Melanocyte of skin (primary cell): ENCODE data around the gene CX3CL1. TPM values are rescaled to one million over a fixed set of nuclear protein-coding genes. Genes with fewer than 3 reads are reported as not detected.

Experiments
- small RNA-seq, 2 donors: library from RNA; depleted of rRNA; stranded (forward); fragments of <200 nt; gene quantifications; one replicate each; pipeline ENCODE3, GENCODE V24; 2012
- total RNA-seq, 2 donors: library from RNA; depleted of rRNA; stranded (reverse); fragments of >200 nt; gene quantifications; 2 replicates each; pipeline ENCODE4 v1.2.3, GENCODE V29; 2012

CX3CL1 gene
- 1 to 10 TPM; 1.0 to 3.3 TPM for total RNA-seq

DNA sequence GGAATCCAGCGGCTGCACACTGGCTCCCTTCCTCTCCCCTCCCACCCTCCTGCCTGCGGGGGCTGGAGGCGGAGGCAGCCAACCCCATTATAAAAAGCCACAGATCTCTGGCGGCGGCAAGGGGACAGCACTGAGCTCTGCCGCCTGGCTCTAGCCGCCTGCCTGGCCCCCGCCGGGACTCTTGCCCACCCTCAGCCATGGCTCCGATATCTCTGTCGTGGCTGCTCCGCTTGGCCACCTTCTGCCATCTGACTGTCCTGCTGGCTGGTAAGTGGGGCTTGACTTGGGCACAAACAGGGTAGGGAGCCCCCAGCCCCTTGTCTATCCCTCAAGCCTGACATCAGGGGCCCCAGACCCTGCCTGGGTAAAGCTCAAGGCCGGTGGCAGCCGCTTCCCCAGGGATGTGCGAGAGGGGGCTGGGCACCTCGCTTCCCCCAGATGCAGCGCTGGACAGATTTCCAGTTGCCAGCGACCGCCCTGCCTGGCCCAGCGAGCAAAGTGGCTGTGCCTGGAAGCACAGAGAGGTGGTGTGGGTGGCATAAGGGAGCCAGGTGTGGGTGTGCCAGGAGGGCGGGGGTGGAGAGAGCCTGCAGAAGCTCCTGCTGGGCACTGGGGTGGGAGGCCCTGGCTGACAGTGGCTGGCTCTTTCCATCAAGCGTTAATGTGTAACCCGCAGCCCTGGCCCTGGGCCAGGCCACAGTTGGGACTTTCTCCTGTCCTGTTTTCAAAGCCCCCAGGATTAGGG is at the start of gene CX3CL1:
Gene CX3CL1 (plus strand): TSS at position 119 of the 745 bp plus-strand sequence. CDS start 79 bp downstream, at position 198.

DNA sequence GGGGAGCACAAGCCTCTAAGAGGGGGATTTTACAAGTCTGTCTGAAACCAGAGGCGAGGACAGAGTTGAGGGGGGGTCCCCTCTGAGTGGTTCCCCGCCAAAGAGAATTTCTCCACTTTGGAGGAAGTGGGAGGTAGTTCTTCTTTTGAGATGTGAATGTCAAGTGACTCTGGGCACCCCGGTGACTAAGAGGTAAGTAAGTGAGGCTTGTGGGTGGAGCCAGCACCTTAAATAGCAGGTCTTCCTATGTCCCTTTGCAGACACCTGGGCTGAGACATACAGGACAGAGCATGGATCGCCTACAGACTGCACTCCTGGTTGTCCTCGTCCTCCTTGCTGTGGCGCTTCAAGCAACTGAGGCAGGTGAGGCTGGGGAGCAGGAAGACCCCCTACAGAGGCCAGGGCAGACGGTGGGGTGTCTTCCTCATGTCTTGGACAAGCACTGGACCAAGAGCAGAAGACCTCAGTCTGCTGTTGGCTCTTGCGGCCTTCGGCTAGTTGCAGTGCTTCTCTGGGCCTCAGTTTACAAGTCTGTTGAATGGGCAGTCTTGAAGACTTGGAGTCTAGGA is 13.7 kb upstream of the CX3CL1 start, which contains the start of gene CCL22:
Gene CCL22 (plus strand): TSS at position 257 of the 569 bp plus-strand sequence. CDS start 34 bp downstream, at position 291.

DNA sequence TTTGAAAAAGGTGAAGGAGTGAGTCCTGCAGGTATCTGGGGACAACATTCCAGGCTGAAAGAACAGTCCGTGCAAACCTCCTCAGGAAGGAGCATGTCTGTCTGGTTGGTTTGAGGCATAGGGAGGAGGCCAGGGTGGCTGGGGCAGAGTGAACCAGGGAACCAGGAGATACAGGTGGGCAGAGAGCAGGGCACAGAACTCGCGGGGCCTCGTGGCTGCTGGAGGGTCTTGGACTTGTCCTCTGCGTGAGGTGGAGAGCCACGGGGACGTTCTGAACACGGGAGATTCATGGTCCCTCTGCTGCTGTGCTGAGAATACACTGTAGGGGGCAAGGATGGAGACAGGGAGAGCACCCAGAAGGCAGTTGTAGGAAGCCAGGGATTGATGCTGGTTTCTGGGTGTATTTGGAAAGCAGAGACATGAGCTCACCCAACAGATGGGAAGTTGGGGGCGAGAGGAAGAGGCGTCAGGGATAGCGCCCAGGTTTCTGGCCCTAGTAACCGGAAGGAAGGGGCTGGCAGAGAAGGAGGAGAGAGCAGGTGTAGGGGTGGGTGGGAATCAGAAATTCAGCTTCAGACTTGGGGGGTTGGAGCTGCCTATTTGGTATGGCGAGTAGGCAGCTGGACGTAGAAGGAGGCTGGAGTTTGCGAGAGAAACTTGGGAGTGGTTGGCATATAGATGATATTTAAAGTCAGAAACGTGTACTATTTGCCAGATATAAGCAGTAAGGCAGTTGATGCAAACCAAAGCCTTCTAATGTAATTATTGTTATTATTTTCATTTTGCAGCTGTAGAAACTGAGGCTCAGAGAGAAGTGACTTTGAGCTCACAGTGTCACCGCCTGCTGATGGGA is 31.9 kb downstream of the CX3CL1 start, which contains the start of gene CCL17:
Gene CCL17 (plus strand): TSS at position 803 of the 853 bp plus-strand sequence. CDS start 9,166 bp downstream, outside the sequence.

Small RNA genes within 50 kb of the gene (small RNA-seq; reads per million reads assigned to genes)
- gene AC108081.1 = 0 reads per million in 2 donors

Other genes with a start within 250 kb of the CX3CL1 start
- 10 to 100 TPM; 56.1 to 82.6 TPM for gene PSME3IP1, start 186.5 kb upstream of the CX3CL1 start, total RNA-seq
- 10 to 100 TPM; 18.2 to 25.6 TPM for gene RSPRY1, start 186.2 kb upstream of the CX3CL1 start, total RNA-seq
- 10 to 100 TPM; 67.4 to 69.3 TPM for gene ARL2BP, start 127.2 kb upstream of the CX3CL1 start, total RNA-seq
- under 1 TPM; 0.69 to 1.00 TPM for gene PLLP, start 87.8 kb upstream of the CX3CL1 start, total RNA-seq
- not detected for gene CCL22, start 13.7 kb upstream of the CX3CL1 start, total RNA-seq
- gene CCL17, start 32.3 kb downstream of the CX3CL1 start, total RNA-seq = under 1 TPM in 1 of 2 donors, not detected in 1; 0.33 TPM
- 100 to 1,000 TPM in 1 of 2 donors, 10 to 100 TPM in 1; 95.0 to 103 TPM for gene CIAPIN1, start 74.9 kb downstream of the CX3CL1 start, total RNA-seq
- gene COQ9, start 75.0 kb downstream of the CX3CL1 start, total RNA-seq = 10 to 100 TPM; 63.3 to 67.3 TPM
- gene POLR2C, start 90.2 kb downstream of the CX3CL1 start, total RNA-seq = 100 to 1,000 TPM; 102 to 146 TPM
- gene DOK4, start 114.0 kb downstream of the CX3CL1 start, total RNA-seq = 1 to 10 TPM; 5.0 to 6.2 TPM
- gene CCDC102A, start 164.1 kb downstream of the CX3CL1 start, total RNA-seq = 1 to 10 TPM; 2.3 to 4.8 TPM
- under 1 TPM; under 0.01 to 0.33 TPM for gene ADGRG5, start 170.2 kb downstream of the CX3CL1 start, total RNA-seq